Stimulated activated CD4-positive, alpha-beta T cell treated with anti-CD3 and anti-CD28 coated beads, Interleukin-4, amount 100 ng/mL, for 48 hours (primary cell): ENCODE measurements around the gene MMP24OS.

Source experiments
- DNase-seq, 2 donors: peaks; one replicate each; pipeline ENCODE4 v3.0.0-alpha.2; 2020; ENCODE audit warnings: low read depth in 2 of 2

Gene MMP24OS

DNA sequence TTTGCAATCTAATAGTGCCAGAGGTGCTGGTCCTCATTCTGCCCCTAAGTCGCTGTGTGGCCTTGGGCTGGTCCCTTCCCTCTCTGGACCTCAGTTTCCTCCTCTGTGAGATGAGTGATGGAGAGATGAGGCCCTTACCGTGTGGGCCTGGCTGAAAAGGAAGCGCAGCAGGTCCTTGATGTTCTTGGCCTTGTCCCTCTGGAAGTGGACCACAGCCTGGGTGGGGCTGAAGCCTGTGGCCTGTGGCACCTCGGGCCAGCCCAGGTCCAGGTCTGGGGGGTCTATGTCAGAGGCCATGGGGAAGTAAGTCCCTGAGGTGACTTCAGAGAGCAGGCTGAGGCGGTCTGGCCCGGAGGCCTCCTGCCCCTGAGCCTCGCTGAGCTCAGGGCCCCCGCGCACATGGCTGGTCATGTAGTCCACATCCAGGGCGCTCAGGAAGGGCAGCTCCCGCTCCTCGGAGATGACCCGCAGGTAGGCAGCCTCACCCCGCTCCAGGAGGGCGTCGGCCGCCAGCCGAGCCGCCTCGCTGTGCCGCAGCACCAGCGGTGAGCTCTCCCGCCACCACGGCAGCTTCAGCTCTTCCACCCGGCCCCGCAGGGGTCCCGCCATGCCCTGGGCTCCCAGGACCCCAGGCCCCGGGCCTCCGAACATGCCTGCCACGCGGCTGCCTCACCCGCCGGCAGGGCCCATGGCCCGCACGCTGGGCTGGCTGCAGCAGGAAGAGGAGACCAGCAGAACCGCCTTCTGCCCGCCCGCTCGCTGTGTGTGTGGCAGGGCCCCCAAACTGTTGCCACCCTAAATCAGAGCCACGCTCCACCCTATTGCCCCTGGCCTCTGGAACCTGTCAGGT is 14.0 kb upstream of the MMP24OS start, which contains the start of gene FAM83C:
Gene FAM83C (minus strand): TSS at position 772 of the 850 bp plus-strand sequence. CDS start 121 bp downstream, at position 651.
- DNase-seq, result no peak

DNA sequence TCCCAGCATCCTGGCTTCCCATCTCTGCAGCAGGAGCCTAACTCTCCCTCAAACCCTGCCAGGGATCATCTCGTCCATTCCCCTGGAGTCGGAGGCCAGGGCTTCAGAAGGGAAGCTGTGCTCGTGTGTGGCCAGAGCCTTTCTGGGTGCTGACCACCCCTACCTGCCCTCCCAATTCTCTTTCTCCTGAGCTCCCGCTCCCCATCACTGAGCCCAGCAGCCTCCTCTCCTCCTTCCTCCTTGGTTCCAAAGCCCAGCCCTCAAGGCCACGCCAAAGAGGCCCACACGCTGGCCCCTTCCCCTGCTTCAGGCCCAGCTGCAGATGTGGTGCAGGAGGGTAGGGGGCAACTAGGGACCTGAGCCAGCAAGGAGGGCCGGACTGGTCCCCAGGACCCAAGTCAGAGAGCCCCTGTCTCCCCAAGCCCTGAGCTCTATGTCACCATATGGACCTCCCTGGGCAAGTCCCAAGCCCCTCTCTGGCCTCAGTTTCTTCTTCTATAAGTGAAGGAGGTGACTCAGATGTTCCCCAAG is 13.0 kb upstream of the MMP24OS start:
- no peak for DNase-seq

DNA sequence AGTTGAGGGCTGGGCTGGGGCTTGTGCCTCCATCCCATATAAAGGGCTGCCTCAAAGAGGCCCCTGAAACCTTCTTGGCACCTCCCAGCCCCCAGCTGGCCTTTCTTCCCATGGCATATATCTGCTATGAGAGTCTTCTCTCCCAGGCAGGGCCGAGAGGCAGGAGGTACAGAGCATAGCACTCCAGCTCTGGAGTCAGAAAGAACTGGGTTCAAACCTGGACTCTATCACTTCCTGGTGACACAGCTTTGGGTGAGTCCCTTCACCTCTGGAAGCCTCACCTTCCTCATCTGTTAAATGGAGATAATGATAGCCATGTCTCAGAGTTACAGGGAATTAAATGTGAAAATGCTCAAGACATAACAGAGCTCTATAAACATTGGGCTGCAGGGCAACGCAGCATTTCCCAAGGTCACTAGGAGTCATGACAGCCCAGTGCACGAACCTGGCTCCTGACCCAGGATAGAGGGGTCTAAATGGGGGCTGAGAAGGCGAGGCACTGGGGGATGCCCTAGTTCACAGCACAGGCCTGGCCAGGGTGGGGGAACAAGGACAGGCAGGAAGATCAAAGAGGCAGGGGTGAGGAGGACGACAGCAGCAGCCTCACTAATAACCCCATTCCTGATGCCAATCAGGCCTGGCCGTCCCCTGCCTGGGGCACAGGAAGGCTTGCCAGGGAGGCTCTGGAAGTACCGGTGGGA is 12.4 kb upstream of the MMP24OS start:
- no peak for DNase-seq

DNA sequence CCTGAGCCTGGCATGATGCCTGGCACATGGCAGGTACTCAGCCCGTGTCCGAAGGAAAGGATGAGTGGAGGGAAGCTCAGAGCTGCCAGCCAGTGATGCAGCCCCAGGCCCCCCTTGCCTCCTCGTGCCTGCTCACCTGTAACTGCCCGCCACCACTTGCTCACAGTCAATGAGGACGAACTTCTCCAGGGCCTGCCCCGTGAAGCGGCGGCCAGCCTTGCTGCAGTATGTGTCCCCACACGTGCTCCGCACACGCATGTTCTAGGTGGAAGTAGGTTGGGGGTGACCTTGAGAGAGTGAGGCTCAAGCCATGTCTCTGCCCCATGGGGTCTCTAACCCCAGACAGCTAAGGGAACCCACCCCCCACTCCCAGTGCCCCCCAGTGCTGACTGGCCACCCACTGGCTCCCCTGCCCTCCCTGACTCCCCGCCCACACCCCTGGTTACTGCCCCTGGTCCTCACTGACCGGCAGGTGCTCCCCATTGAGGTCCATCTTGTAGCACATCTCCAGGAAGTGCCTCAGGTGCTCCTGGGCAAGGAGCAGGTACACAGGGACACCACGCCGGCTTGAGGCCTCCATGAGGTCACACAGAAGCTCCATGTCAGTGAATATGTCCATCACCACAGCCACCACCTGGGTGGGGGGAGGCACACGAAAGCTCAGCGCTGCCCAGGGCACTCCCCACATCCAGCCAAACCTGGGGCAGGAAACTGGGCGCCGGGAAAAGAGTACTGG is 10.6 kb upstream of the MMP24OS start:
- no peak for DNase-seq

DNA sequence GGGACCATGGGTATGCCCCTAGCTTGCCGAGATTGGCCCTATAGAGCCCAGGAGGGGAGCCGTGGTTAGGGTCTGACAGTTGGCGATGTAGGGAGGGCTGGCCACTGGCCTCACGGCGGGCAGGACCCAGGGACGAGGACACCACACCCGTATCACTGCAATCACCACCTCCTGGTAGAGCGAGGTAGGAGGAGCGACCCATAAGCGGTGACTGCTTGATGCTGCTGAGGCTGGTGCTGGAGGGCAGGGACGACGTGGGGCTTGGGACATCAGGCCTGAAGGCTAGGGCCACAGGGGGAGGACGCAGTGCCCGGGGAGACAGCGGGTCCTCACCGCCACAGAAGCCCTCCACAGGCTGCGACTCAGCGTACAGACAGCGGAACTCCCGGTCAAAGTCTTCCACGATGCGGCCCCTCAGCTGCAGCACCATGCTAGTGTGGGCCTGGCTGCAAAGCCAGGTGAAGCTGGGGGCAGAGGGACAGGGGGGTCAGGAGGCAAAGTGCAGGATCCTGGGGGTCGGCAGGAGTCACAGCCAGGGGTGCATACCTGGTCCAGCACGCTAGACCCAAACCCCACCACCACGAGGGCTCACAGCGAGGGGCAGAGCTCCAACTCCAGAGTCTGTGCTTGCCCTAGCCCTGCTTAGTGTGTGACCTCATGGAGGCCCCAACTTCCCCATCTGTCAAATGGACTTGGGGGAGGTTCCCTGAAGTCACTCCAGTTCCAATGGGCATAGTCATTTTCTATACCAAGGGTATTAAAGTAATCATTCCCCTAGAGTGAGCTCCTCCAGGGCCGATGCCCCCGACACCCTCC is 9.8 kb upstream of the MMP24OS start:
- no peak for DNase-seq

DNA sequence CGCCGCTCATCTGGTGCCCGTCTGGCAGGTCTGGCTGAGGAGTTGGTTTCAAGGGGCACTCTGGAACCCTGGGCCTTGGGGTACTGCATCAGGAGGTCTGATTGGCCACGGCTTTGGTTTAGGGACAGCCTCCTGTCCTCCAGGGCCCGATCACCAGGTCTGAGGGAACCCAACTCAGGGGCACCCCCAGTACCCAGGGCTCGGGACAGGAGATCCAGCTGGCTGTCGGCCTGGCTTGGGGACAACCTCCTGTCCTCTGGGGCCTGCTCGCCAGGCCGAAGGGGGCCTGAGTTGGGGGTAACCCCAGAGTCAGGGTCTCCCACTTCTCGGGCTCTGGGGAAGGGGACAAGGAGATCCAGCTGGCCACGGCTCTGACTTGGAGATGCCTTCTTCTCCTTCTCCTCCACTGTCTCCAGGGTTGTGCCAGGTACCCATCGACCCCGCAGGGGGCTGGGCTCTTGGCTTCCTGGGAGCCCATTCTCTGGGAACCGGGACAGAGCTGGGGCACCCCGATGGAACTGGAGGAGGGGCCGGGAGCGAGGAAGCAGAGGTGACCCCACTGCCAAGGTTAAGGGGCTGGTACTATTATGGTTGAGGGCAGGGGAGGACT is 9.1 kb upstream of the MMP24OS start:
- no peak for DNase-seq

DNA sequence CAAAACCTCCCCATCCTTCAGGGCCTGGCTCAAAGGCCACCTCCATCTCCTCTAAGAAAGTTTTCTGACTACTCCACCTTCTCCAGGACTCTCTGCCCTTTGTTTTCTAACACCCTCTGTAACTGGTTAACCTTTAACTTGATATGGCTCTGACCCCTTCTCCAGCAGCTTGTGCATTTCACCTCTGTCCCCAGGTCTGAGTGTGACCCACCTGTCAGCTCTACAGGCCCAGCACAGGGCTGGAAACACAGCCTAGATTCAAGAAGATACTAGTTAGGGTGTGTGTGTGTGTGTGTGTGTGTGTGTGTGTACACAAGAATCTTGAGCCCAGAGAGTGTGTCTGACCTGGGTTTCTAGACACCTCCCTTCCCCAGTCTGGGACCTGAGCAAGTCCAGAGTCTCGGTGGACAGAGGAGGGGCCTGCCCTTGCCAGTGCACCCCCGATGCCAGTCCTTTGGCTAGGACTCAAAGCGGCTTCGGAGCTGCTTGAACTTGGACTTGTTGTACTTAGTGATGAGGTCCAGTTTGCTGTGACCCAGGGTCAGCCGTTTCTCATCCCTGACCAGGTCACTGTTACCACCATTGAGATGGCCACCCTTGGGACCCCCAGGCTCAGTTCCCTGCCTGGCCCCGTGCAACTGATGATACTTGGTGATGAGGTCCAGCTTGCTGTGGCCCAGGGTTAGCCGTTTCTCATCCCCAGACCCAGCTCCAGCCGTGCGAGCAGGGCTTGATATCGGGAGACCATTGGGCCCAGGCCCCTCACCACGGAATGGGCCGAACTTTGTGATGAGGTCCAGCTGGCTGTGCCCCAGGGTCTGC is 8.4 kb upstream of the MMP24OS start:
- DNase-seq, result no peak

DNA sequence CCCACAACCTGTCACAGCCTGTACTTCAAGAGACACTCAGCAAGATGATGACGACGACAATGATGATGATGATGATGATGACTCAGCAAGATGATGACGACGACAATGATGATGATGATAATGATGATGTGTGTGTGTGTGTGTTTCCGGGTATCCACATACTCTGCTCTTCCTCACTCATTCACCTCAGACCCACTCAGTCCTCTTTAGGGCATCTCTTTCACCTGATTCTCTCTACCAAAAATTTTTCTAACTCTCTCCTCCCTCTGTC is 7.8 kb upstream of the MMP24OS start:
- DNase-seq, result no peak

DNA sequence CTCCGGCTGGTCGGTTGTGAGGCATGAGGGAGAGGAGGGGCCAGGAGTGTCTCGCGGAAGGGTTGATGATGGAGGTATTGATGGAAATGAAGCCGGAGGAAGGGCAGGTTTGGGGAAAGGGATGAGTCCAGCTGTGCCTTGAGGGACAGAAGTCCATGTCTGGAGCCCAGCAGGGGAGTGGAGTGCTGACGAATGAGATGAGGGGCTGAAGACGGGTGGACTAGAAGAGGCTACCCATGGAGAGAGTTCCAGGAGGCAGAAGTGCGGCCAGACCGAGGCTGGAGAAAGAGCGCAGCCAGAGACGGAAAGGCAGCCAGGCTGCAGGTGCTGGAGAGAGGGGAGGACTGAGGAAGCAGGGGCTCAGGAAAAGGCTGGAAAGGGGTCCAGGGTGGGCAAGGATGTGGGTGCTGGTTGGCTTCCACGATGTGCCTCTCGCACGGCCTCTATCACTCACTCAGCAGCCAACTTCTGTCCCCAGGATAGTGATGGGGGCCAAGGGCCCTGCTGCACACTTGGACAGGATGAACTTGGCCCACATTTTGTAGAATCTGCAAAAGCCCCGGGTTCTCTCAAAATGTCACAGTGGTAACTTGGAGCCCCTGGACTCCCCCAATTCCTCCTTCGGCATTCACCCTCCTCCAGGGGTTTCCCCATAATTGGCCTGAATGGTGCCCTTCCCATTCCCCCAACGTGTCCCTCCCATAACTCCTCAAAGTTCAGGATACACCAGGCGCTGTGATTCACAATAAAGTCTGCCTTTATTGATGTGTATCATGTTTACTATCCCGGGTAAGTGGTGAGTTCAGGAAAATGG is 7.3 kb upstream of the MMP24OS start:
- DNase-seq, result no peak

DNA sequence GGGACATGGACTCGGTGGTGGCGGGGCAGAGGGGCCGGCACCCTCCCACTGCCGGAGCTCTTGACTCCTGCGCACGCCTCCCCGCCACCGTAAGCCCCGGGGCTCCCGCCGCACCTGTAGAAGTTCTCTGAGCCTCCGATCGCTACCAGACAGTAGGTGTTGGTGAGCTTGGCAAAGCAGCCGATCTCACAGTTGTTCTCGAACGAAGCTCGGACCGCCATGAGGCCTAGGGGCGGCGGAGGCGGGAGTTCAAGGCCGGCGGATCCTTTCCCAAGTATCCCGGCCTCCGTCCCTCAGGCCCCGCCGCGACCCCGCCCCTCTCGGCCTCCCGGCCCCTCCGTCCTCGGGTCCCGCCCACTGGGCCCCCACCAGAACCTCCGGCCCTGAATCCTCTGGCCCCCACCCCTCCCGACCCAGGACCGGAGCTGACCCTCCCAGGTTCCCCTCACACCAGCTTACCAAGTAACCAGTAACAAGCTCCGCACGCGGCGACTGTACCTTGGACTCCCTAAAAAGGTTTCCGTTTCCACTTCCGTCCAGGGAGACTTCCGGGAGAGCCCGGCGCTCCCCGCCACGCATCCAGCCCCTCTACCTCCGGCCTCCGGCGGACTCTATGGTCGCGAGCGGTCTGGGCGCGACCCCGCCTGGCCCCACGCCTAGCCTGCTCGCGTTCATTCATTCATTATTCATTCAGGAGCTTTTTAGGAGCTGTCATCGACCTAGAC is 6.5 kb upstream of the MMP24OS start, which contains the start of gene EIF6:
Gene EIF6 (minus strand): TSS at position 506 of the 725 bp plus-strand sequence. CDS start 285 bp downstream, at position 221.
- peak; percentile 71 for DNase-seq

DNA sequence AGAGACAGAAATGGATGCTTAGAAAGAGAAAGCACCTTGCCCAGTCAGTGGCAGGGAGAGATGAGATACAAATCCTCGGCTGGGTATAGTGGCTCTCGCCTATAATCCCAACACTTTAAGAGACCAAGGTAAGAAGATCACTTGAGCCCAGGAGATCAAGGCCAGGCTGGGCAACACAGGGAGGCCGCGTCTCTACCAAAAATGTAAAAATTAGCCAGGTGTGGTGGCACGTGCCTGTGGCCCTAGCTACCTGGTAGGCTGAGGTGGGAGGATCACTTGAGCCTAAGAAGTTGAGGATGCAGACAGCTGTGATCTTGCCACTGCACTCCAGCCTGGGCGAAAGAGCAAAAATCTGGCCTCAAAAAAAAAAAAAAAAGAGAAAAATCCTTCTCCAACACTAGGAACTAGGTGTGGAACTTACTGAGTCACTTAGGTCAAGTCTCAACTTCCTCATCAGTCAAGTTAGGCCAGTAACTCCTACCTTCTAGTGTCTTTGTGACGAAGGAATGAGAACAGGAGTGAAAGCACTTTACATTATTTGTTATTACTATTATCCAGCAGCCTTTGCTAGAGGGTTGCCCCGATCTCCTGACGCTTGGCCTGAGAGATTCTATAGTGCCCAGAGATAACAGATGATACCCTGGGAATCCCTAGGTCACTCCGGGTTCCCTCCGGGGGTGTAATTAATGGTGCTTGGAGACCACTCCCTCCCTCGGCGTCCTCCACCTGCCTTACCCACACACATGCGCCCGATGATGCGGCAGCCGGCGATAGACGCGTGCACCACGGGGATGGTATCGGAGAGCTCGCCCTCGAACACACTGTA is 5.7 kb upstream of the MMP24OS start:
- peak in 1 of 2 donors; percentile 18 for DNase-seq

DNA sequence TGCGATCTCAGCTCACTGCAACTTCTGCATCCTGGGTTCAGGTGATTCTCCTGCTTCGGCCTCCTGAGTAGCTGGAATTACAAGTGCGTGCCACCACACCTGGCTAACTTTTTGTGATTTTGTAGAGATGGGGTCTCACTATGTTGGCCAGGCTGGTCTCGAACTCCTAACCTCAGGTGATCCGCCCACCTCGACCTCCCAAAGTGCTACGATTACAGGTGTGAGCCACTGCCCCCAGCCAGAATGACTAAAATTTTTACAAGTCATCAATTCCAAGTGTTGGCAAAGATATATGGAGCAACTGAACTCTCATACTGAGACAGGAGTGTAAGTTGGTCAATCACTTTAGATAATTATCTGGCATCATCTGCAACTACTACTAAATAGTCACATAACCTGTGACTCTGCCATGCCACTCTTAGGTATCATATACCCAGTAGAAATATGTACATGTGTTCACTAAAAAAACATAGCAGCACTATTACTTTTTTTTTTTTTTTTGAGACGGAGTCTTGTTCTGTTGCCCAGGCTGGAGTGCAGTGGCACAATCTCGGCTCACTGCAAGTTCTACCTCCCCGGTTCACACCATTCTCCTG is 3.7 kb upstream of the MMP24OS start:
- no peak for DNase-seq

DNA sequence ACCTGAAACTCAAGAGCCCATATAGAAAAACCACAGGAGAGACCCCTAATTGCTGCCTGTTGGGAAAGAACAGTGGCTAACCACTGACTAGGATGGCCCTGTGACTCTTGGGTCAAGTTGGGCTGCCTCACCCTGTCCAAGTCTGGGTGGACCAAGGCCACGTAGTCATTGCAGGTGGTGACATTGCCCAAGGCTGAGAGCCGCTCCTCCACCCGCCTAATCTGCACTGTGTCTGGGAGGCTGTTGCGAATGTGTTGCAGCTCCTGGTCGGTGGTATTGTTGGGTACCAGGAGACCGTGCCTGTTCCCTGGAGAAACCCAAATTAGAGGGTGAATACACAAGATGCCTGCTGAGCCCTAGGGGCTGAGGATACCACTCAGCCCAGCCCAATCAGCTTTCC is 2.6 kb upstream of the MMP24OS start:
- no peak for DNase-seq

DNA sequence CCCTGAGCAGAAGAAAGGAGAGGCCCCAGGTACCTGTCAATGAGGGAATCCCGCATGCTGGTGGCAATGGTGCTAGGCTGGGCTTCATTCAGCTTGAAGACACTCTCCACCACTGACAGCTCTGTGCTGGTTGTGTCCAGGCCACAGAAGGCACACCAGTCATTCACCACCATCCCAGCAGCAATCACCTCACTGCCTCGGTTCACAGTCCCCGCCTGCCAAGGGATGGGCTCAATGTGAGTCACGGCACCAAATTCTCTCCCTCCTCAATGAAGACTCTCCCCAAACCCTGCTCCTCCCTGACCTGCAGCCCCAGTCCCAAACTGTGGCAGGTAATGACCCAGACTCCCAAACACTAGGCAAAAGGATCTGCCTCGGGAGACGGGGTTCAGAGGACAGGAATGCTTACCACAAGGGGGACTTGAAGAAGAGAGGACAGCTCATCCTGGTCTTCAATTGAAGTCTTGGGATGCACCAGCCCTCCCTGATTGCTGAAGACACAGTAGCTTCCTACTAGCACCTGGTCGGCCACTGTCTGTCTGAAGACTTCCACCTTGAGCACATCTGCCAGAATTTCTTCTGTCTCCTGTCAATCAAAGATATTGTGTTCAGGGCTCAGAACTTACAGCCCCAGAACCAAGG is 1.7 kb upstream of the MMP24OS start:
- no peak for DNase-seq

DNA sequence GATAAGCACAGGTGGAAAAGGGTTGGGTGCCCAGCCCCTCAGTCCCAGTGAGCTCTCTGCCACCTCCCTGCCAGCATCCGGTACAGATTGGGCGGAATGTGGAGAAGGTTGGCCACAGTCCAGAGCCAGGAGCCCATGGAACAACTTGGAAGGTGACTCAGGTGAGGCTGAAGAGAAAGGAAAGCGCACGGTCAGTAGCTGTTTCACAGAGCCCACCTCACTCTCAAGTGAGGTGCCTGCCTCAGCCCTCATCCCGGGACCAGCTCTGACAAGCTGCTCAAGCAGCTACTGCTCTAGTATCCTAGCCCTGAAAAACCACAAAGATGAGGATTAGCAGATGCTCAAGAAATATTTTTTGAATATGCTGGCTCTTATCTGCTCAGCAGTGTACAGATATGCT is 1.1 kb upstream of the MMP24OS start:
- no peak for DNase-seq

DNA sequence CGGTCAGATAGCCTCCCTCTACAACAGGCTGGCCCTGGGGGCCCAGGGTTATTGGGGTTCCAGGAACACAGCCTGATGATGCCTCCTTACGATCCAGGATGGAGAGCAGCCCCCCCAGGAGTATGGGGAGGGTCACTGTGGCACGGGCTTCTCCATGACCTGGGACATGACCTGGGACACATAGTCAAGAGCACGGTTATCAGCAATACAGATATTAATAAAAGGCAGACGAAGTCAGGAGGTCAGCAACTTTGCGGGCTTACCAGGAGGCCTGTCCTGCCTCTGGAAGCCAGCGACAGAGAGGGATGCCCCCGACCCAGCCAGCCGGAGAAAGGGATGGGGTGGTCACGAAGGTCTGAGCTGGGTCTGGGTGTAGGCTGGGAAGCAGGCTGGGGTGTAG is 795 bp downstream of the MMP24OS start:
- DNase-seq, result no peak

DNA sequence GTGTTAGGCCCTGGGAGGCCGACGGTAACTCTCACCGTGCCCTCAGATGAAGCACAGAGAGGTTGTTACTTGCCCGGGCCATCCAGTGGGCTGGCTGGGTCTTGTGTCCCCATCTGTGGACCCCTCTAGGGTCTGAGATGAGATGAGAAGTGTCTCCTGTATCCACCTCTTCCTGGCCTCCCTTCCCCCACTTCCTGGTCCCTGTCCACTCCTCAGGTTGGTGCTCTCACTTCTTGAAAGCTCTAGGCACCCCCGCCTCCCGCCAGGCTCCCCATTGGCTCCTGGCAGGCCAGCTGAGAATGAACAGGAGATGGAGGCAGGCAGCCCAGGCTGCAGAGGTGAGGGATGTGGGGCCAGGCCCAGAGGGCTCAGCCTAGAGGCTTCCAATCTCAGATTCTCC is 1.5 kb downstream of the MMP24OS start:
- DNase-seq, result no peak
